ENCODE data around the gene EIF3A.

EIF3A gene

DNA sequence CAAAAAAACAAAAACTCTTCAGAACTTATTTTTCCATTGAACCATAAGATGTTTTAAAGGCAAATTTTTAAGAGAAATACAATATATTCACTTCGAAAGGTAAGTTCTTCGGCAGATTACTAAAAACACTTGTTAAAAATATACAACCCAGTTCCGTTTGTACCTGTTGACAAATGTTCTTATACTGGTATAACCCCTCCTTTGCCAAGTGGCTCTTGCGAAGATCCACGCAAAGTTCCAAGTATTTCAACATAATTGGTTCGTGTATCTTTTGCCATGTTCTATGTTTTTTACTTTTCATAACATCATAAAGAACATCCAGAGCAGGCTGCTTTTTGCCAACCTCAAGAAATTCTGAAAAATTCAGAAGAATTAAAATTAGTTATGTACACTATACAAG, 7.0 kb downstream of the EIF3A start:
- no peaks in the 10 kb centered on the region for H3K27me3 ChIP-seq (ENCODE audit: control insufficient read depth, insufficient read depth, low read length)
- H3K36me3 ChIP-seq (ENCODE audit: insufficient read depth, low read length), result peaks cover 51% of the 10 kb centered on the region
- H3K4me3 ChIP-seq (ENCODE audit: low read length), result no peak overlapping the region
- H3K4me2 ChIP-seq (ENCODE audit: low read length), result no peak overlapping the region
- peaks cover 11% of the 10 kb centered on the region for H3K4me1 ChIP-seq (ENCODE audit: control insufficient read depth, insufficient read depth, low read length)
- H3K9me3 ChIP-seq (replicated peaks; ENCODE audit: low read length), result no peaks in the 10 kb centered on the region
- no peak overlapping the region for H3K9ac ChIP-seq (ENCODE audit: low read depth, low read length)

DNA sequence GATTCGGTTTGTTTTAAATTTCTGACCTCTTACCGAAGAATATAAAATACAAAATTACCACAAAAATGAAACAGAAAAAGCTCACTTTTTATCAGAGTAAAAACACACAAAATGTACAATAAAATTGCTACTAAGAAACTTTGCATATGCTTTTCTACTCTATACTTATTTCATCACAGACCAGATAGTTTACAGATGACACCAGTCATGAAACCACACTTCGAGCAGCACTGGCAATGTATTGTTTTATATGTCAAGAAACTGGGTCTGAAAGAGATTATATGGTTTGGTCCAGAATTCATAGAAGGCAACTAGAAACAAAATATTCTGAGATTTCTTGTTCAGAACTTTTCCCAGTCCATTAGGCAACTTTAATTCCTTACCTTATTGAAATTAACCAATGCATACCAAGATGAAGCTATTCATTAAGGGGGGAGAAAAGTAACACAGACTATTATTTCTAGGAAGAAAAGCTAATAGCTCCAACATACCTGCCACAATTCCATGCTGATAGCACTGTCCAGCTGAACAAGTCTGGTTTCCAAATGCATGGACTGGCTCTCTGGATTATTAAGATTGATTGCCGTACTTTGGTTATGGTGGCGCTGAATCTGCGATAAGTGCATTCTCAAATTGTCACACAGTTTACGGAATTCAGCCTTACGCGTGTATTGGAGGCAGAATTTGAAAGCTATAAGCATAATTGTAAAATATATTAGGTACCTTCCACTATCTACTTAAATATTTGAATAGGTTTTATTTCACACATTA, 10.0 kb downstream of the EIF3A start:
- Histone ChIP-seq H3K36me3 (ENCODE audit: insufficient read depth, low read length) (peaks cover 74% of the 10 kb centered on the region), H3K4me3 (ENCODE audit: low read length) (no peak overlapping the region), H3K27me3 (ENCODE audit: control insufficient read depth, insufficient read depth, low read length) (no peaks in the 10 kb centered on the region), H3K4me2 (ENCODE audit: low read length) (no peak overlapping the region), H3K4me1 (ENCODE audit: control insufficient read depth, insufficient read depth, low read length) (peaks cover 3% of the 10 kb centered on the region), H3K9ac (ENCODE audit: low read depth, low read length) (no peak overlapping the region), H3K9me3 (replicated peaks; ENCODE audit: low read length) (no peaks in the 10 kb centered on the region)

DNA sequence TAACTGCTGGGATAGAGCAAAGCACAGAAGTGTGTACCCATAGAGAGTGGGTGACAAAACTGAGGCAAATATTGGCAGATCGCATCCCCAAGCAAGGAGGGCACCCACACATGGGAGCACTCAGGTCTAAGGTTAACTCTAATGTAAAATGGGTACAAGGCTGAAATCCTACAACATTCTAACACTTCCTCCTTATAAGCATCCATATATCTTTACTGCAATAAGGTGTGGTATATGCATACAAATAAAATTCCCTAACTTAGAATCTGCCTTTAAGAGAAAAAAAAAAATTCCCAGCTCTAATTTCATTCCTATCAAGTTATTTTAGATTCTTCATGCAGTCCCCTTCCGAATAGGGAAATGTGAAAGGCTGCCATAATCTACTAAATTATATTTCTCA, 18.7 kb downstream of the EIF3A start:
- no peak overlapping the region for H3K9ac ChIP-seq (ENCODE audit: low read depth, low read length)
- H3K4me3 ChIP-seq (ENCODE audit: low read length), result no peak overlapping the region
- H3K36me3 ChIP-seq (ENCODE audit: insufficient read depth, low read length), result peaks cover 86% of the 10 kb centered on the region
- no peaks in the 10 kb centered on the region for H3K4me1 ChIP-seq (ENCODE audit: control insufficient read depth, insufficient read depth, low read length)
- no peaks in the 10 kb centered on the region for H3K9me3 ChIP-seq (replicated peaks; ENCODE audit: low read length)
- no peak overlapping the region for H3K4me2 ChIP-seq (ENCODE audit: low read length)
- no peaks in the 10 kb centered on the region for H3K27me3 ChIP-seq (ENCODE audit: control insufficient read depth, insufficient read depth, low read length)

DNA sequence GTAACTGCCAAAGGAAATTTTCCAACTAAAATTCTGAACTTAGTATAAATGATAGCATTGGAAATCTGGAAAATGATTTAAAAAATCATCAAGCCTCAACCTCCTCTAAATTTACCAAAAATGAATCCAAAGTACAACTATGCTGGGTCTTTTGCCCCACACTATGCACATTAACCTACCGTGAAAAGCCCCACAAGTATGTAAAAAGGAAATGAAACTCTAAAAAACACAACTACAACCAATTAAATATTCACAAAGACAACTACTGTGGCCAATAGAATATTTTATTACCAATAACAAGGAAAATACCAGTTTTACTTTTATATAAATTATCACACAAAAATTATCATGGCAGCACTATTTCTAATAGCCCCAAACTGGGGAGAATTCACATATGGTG, 19.3 kb downstream of the EIF3A start:
- Histone ChIP-seq H3K36me3 (ENCODE audit: insufficient read depth, low read length) (peaks cover 88% of the 10 kb centered on the region), H3K27me3 (ENCODE audit: control insufficient read depth, insufficient read depth, low read length) (no peaks in the 10 kb centered on the region), H3K9me3 (replicated peaks; ENCODE audit: low read length) (no peaks in the 10 kb centered on the region), H3K9ac (ENCODE audit: low read depth, low read length) (no peak overlapping the region), H3K4me1 (ENCODE audit: control insufficient read depth, insufficient read depth, low read length) (no peaks in the 10 kb centered on the region), H3K4me2 (ENCODE audit: low read length) (no peak overlapping the region), H3K4me3 (ENCODE audit: low read length) (no peak overlapping the region)

DNA sequence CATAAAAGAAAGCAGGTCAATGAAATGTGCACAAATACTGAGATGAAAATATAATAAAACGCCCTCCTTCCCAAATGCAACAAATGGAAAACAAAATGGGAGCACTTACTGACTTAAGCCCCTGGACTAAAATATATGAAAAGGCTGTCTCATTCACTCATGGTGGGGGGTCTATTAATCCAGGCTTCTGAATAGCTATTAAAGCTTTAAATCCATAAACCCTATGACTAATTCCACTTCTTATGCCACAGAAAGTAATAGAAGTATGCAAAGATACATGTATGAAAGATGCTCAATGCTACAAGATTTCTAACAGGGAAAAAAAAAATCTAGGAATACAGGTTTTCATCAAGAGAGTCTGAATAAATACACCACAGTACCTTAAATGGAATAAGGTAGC, 20.5 kb downstream of the EIF3A start:
- Histone ChIP-seq H3K36me3 (ENCODE audit: insufficient read depth, low read length) (peaks cover 91% of the 10 kb centered on the region), H3K9me3 (replicated peaks; ENCODE audit: low read length) (no peaks in the 10 kb centered on the region), H3K4me2 (ENCODE audit: low read length) (no peak overlapping the region), H3K9ac (ENCODE audit: low read depth, low read length) (no peak overlapping the region), H3K4me1 (ENCODE audit: control insufficient read depth, insufficient read depth, low read length) (no peaks in the 10 kb centered on the region), H3K4me3 (ENCODE audit: low read length) (no peak overlapping the region), H3K27me3 (ENCODE audit: control insufficient read depth, insufficient read depth, low read length) (no peaks in the 10 kb centered on the region)

DNA sequence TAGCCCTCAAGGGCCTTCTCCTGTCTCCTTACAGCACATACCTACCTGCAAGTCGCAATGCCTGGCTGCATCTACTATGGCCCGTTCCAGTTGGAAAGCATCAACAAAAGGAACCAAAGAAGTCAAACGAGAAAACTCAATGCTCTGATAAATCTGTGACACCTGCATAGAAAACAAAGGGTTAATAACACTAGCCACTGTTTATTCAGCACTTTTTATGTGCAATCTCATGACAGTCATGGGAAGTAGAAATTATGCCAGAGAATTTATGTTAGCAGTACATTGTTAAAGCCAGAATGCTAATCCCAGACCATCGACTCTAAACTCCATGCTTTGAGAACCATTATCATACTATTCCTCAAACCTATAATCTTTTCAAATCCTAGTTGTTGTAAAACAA, 21.1 kb downstream of the EIF3A start:
- H3K9ac ChIP-seq (ENCODE audit: low read depth, low read length), result no peak overlapping the region
- H3K4me2 ChIP-seq (ENCODE audit: low read length), result no peak overlapping the region
- H3K4me3 ChIP-seq (ENCODE audit: low read length), result no peak overlapping the region
- H3K36me3 ChIP-seq (ENCODE audit: insufficient read depth, low read length), result peaks cover 91% of the 10 kb centered on the region
- H3K27me3 ChIP-seq (ENCODE audit: control insufficient read depth, insufficient read depth, low read length), result no peaks in the 10 kb centered on the region
- no peaks in the 10 kb centered on the region for H3K9me3 ChIP-seq (replicated peaks; ENCODE audit: low read length)
- no peaks in the 10 kb centered on the region for H3K4me1 ChIP-seq (ENCODE audit: control insufficient read depth, insufficient read depth, low read length)

DNA sequence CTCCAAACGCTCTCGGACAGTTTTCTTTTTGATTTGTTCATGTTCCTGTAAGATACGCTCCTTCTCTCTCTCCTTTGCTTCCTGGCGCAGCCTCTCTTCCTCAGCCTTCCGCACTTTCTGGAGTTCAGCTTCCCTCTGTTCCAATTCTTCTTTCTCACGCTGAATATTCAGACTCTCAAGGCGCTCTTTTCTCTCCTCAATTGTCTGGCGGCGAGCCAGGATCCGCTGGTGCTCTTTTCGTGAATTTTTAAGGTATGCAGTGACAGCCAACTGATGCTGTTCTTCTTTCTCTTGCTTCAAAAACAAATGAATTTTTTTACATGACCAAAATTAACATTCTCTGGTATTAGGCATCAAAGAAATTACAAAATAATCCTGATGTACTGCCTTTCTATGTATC, 22.6 kb downstream of the EIF3A start:
- Histone ChIP-seq H3K4me3 (ENCODE audit: low read length) (no peak overlapping the region), H3K36me3 (ENCODE audit: insufficient read depth, low read length) (peaks cover 86% of the 10 kb centered on the region), H3K4me1 (ENCODE audit: control insufficient read depth, insufficient read depth, low read length) (no peaks in the 10 kb centered on the region), H3K4me2 (ENCODE audit: low read length) (no peak overlapping the region), H3K27me3 (ENCODE audit: control insufficient read depth, insufficient read depth, low read length) (no peaks in the 10 kb centered on the region), H3K9me3 (replicated peaks; ENCODE audit: low read length) (no peaks in the 10 kb centered on the region), H3K9ac (ENCODE audit: low read depth, low read length) (no peak overlapping the region)

DNA sequence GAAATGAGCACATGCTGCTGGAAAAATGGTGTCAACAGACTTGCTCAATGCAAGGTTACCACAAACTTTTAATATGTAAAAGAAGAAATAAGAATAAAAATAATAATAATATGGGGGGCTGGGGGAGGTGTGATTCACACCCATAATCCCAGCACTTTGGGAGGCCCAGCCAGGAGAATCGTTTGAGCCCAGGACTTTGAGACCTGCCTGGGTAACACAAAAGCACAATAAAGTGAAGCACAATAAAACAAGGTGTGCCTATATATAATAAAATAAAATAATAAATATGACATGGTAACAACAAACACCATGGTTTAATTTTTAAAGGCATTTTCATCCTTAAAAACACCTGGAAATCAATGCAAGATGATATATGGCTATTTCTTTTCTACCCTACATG, 25.1 kb downstream of the EIF3A start:
- H3K27me3 ChIP-seq (ENCODE audit: control insufficient read depth, insufficient read depth, low read length), result no peaks in the 10 kb centered on the region
- no peak overlapping the region for H3K9ac ChIP-seq (ENCODE audit: low read depth, low read length)
- H3K4me3 ChIP-seq (ENCODE audit: low read length), result no peak overlapping the region
- peaks cover 94% of the 10 kb centered on the region for H3K36me3 ChIP-seq (ENCODE audit: insufficient read depth, low read length)
- H3K4me1 ChIP-seq (ENCODE audit: control insufficient read depth, insufficient read depth, low read length), result no peaks in the 10 kb centered on the region
- no peaks in the 10 kb centered on the region for H3K9me3 ChIP-seq (replicated peaks; ENCODE audit: low read length)
- no peak overlapping the region for H3K4me2 ChIP-seq (ENCODE audit: low read length)

DNA sequence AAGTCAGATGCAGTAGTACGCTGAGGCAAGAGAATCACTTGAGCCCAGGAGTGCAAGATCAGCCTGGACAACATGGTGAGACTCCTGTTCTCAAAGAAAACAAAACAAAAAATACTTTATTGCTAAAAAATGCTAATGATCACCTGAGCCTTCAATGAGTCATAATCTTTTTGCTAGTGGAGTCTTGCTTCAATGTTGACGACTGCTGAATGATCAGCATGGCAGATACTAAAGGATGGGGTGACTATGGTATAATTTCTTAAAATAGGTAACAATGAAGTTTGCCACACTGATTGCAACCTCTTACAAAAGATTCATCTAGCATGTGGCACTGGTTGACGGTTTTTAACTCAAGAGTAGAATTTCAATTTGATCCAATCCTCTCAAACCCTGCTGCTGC, 28.8 kb downstream of the EIF3A start:
- peaks cover 93% of the 10 kb centered on the region for H3K36me3 ChIP-seq (ENCODE audit: insufficient read depth, low read length)

DNA sequence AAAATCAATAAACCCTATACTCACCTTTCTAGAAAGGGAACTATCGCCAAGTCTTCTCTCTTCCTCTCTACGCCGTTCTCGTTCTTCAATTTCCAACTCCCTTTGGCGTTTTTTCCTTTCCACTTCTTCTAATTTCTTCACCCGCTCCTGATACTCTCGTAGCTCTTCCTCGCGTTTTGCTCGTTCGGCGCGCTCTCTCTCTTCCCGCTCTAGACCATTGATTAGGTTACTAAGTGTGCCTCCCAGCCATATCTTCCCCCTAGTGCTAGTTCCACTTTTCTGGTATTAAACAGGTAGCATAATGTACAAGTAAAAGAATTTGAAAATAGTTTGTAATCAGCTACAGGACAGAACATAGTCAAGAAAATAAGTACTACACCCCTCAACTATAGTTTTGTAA, 30.8 kb downstream of the EIF3A start:
- Histone ChIP-seq H3K4me1 (ENCODE audit: control insufficient read depth, insufficient read depth, low read length) (no peaks in the 10 kb centered on the region), H3K4me2 (ENCODE audit: low read length) (no peak overlapping the region), H3K9ac (ENCODE audit: low read depth, low read length) (no peak overlapping the region), H3K36me3 (ENCODE audit: insufficient read depth, low read length) (peaks cover 93% of the 10 kb centered on the region), H3K27me3 (ENCODE audit: control insufficient read depth, insufficient read depth, low read length) (no peaks in the 10 kb centered on the region), H3K9me3 (replicated peaks; ENCODE audit: low read length) (no peaks in the 10 kb centered on the region), H3K4me3 (ENCODE audit: low read length) (no peak overlapping the region)

More for the DNA sequence above, 28.8 kb downstream of the EIF3A start:
- Histone ChIP-seq H3K4me3 (ENCODE audit: low read length) (no peak overlapping the region), H3K4me1 (ENCODE audit: control insufficient read depth, insufficient read depth, low read length) (no peaks in the 10 kb centered on the region), H3K4me2 (ENCODE audit: low read length) (no peak overlapping the region), H3K9me3 (replicated peaks; ENCODE audit: low read length) (no peaks in the 10 kb centered on the region), H3K27me3 (ENCODE audit: control insufficient read depth, insufficient read depth, low read length) (no peaks in the 10 kb centered on the region), H3K9ac (ENCODE audit: low read depth, low read length) (no peak overlapping the region)

DNA sequence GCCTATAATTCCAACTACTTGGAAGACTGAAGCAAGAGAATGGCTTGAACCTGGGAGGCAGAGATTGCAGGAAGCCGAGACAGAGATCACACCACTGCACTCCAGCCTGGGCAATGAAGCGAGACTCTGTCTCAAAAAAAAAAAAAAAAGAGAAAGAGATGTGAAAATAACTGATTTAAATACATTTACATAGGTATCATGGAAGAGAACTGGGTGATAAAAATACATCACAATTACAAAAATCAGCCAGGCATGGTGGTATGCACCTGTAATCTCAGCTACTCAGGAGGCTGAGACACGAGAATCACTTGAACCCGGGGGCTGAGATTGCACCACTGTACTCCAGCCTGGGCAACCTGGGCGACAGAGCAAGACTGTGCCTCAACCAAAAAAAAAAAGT, 31.3 kb downstream of the EIF3A start:
- Histone ChIP-seq H3K4me1 (ENCODE audit: control insufficient read depth, insufficient read depth, low read length) (no peaks in the 10 kb centered on the region), H3K36me3 (ENCODE audit: insufficient read depth, low read length) (peaks cover 91% of the 10 kb centered on the region)

DNA sequence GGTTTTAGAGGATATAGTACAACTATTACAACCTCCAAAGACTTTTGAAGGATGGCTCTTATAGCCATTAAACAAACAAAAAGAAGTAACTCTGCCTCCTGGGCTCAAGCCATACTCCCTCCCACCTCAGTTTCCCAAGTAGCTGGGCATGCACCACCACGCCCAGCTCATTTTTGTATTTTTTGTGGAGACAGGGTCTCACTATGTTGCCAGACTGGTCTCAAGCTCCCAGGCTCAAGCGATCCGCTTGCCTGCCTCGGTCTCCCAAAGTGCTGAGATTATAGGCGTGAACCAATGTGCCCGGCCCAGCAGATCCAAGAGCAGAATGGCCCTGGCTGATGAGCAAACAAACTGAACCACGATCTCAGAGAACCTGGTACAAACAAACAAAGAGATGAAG, 35.1 kb downstream of the EIF3A start:
- H3K36me3 ChIP-seq (ENCODE audit: insufficient read depth, low read length), result peaks cover 92% of the 10 kb centered on the region
- no peak overlapping the region for H3K4me2 ChIP-seq (ENCODE audit: low read length)
- H3K4me1 ChIP-seq (ENCODE audit: control insufficient read depth, insufficient read depth, low read length), result no peaks in the 10 kb centered on the region
- no peak overlapping the region for H3K9ac ChIP-seq (ENCODE audit: low read depth, low read length)
- H3K4me3 ChIP-seq (ENCODE audit: low read length), result no peak overlapping the region
- H3K27me3 ChIP-seq (ENCODE audit: control insufficient read depth, insufficient read depth, low read length), result no peaks in the 10 kb centered on the region
- H3K9me3 ChIP-seq (replicated peaks; ENCODE audit: low read length), result no peaks in the 10 kb centered on the region

More for the DNA sequence above, 31.3 kb downstream of the EIF3A start:
- Histone ChIP-seq H3K27me3 (ENCODE audit: control insufficient read depth, insufficient read depth, low read length) (no peaks in the 10 kb centered on the region), H3K9me3 (replicated peaks; ENCODE audit: low read length) (no peaks in the 10 kb centered on the region), H3K4me3 (ENCODE audit: low read length) (no peak overlapping the region), H3K9ac (ENCODE audit: low read depth, low read length) (no peak overlapping the region), H3K4me2 (ENCODE audit: low read length) (no peak overlapping the region)
